HG03280 (cell line): ENCODE data around the gene PFDN1.
"Not testable (repeated sequence)": the region's sequence is repeated elsewhere in the genome, so short reads cannot be mapped to it uniquely, and the experiment has no call there.

Experiments
- ATAC-seq: cut with Tn5 transposase; IDR thresholded peaks from one replicate; pipeline ENCODE4 v1.9.1; 2021; ENCODE audit warnings: mild to moderate bottlenecking, moderate library complexity; ENCODE audit not compliant: unreplicated experiment

The PFDN1 gene

GRCh38 chr5:140302786-140303639, at the start of gene PFDN1:
PFDN1 (minus strand) TSS chr5:140303101; CDS start chr5:140303073, 28 bp downstream.
- ATAC-seq = peak; percentile 98

- no peak for ATAC-seq
These were observed 48.9 kb upstream of the PFDN1 start for GRCh38 chr5:140351609-140352334.

GRCh38 chr5:140349244-140349643, 46.3 kb upstream of the PFDN1 start:
- ATAC-seq = no peak

- no peak for ATAC-seq
These were observed 45.2 kb upstream of the PFDN1 start for GRCh38 chr5:140348104-140348503.

GRCh38 chr5:140347360-140347759, 44.5 kb upstream of the PFDN1 start:
- no peak for ATAC-seq

- peak; percentile 75 for ATAC-seq
These were observed 43.7 kb upstream of the PFDN1 start, which contains the start of gene HBEGF for GRCh38 chr5:140346348-140347221. HBEGF (minus strand) TSS chr5:140346603; CDS start chr5:140346328, 275 bp downstream.

- no peak for ATAC-seq
These were observed 43.0 kb upstream of the PFDN1 start for GRCh38 chr5:140345919-140346347.

- no peak for ATAC-seq
These were observed 42.0 kb upstream of the PFDN1 start for GRCh38 chr5:140344683-140345423.

- ATAC-seq = not testable (repeated sequence)
These were observed 40.9 kb upstream of the PFDN1 start for GRCh38 chr5:140343849-140344248.

- ATAC-seq = no peak
These were observed 40.0 kb upstream of the PFDN1 start for GRCh38 chr5:140342896-140343295.

- no peak for ATAC-seq
These were observed 39.4 kb upstream of the PFDN1 start for GRCh38 chr5:140342287-140342686.

GRCh38 chr5:140341591-140341990, 38.7 kb upstream of the PFDN1 start:
- ATAC-seq = no peak

- ATAC-seq = no peak
These were observed 37.8 kb upstream of the PFDN1 start for GRCh38 chr5:140340605-140341121.

GRCh38 chr5:140339636-140340035, 36.7 kb upstream of the PFDN1 start:
- ATAC-seq = no peak

GRCh38 chr5:140338908-140339307, 36.0 kb upstream of the PFDN1 start:
- no peak for ATAC-seq

- ATAC-seq = no peak
These were observed 35.4 kb upstream of the PFDN1 start for GRCh38 chr5:140338336-140338735.

GRCh38 chr5:140337880-140338279, 35.0 kb upstream of the PFDN1 start:
- ATAC-seq = no peak

GRCh38 chr5:140336388-140336787, 33.5 kb upstream of the PFDN1 start:
- ATAC-seq = no peak

GRCh38 chr5:140331638-140332037, 28.7 kb upstream of the PFDN1 start:
- ATAC-seq = no peak
